Measurements from ENCODE around the gene LAPTM5. TPM values are rescaled to one million over a fixed set of nuclear protein-coding genes. Genes with fewer than 3 reads are reported as not detected.

LAPTM5 gene
- total and polyA plus RNA-seq, 2 of the 8 experiments (the other 6 are each of a cell fraction or from before 2014, with no cell fraction given), result 0.37 to 1.4 TPM

DNA sequence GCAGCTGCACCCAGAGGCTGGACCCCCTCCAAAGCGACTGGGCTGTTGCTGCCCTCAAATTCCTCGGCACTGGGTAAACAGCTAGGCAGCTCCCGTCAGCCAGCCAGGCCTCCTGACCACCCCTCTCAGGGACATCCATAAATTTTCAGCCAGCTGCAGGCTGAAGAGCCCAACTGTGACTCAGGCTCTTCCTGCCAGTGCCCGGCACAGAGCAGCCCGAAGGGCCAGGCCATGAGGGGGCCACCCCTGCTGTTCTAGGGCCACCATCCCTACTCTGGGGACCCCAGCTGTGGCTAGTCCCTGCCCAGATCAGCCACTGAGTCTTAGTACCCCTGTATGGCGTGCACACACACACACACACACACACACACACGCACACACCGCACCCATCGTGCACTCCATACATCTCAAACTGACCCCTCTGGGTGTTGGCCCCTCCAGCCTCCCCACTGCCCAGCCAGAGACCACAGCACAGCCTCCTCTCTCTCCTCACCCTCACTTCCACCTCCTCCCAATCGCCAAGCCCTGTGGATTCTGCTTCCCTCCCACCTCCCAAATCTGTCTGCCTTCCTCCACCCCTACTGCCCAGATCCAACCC, 6.2 kb upstream of the LAPTM5 start:
- no peak overlapping the region for H3K4me3 ChIP-seq (ENCODE audit: extremely low read depth in 1 of 4, insufficient read depth in 2 of 4, low read depth in 3 of 4, low read length in 4 of 4)
- H3K36me3 ChIP-seq (ENCODE audit: control insufficient read depth in 2 of 4, insufficient read depth in 4 of 4, low read length in 3 of 4), result no peaks in the 10 kb centered on the region
- no peak overlapping the region for H4K91ac ChIP-seq (replicated peaks; ENCODE audit: insufficient read length, low read length)
- peak overlapping the region; percentile 26; the same call in 1 of the 2 replicates for H4K8ac ChIP-seq (ENCODE audit: extremely low read depth, insufficient read depth, low read length)
- no peak for DNase-seq (ENCODE audit: low read depth in 1 of 2, low spot score in 2 of 2)
- no peak overlapping the region for H3K14ac ChIP-seq (ENCODE audit: insufficient read length)
- H3K27ac ChIP-seq (ENCODE audit: low read depth, low read length), result no peak overlapping the region
- no peaks in the 10 kb centered on the region for H3K27me3 ChIP-seq (replicated peaks in 1 of 4; ENCODE audit: control insufficient read depth in 3 of 4, extremely low read depth in 1 of 4, insufficient read depth in 3 of 4, low read length in 3 of 4)
- H3K79me2 ChIP-seq (ENCODE audit: control insufficient read depth in 1 of 2, insufficient read depth in 2 of 2, low read length in 2 of 2), result no peaks in the 10 kb centered on the region
- 92% methylated on average over 10 of the region's 10 CpGs; no CpG with 5 or more reads in 1 of the 2 experiments for WGBS, 2 experiments (ENCODE audit: extremely low coverage in 1 of 2, insufficient coverage in 1 of 2, insufficient read length in 1 of 2, insufficient replicate concordance in 2 of 2, low coverage in 1 of 2, low lambda C conversion rate in 2 of 2, missing lambda C conversion rate in 1 of 2)
- H4K5ac ChIP-seq (ENCODE audit: insufficient read length, low read depth, low read length), result no peak overlapping the region
- peaks cover 0 to 8% (median 2%) of the 10 kb centered on the region in 4 experiments; a peak in 4 of 7 replicates for H3K4me1 ChIP-seq (replicated peaks in 1 of 4; ENCODE audit: control insufficient read depth in 3 of 4, insufficient read depth in 4 of 4, low read length in 3 of 4)
- no peak overlapping the region for H3K4ac ChIP-seq (replicated peaks; ENCODE audit: insufficient read length, low read depth, low read length)
- no peak overlapping the region for H2BK12ac ChIP-seq (ENCODE audit: low read depth, low read length)
- no peak overlapping the region for H3K9ac ChIP-seq (replicated peaks in 1 of 4; ENCODE audit: extremely low read depth in 1 of 4, low read depth in 3 of 4, low read length in 3 of 4)
- no peaks in the 10 kb centered on the region; the same call in 1 of the 2 replicates for H3K23me2 ChIP-seq (ENCODE audit: low read depth, low read length)
- no peak overlapping the region for H2AK5ac ChIP-seq (ENCODE audit: low read depth, low read length)
- POLR2A ChIA-PET (ENCODE audit: partially characterized antibody), result interaction anchor here (1.2 kb wide), 1 partner anchor 15 kb away, joined by 3 read pairs; no protein-coding TSS in a partner anchor
- H3K23ac ChIP-seq (ENCODE audit: insufficient read length), result no peak overlapping the region
- H3K4me2 ChIP-seq (ENCODE audit: insufficient read depth in 1 of 2, low read depth in 2 of 2, low read length in 2 of 2), result no peak overlapping the region
- H3K79me1 ChIP-seq (ENCODE audit: low read depth, low read length), result no peaks in the 10 kb centered on the region
- no peak overlapping the region for H2BK120ac ChIP-seq (replicated peaks; ENCODE audit: low read depth, low read length)
- no peak overlapping the region for H2BK5ac ChIP-seq (ENCODE audit: low read depth, low read length)
- CTCF ChIA-PET (ENCODE audit: partially characterized antibody), result interaction anchor here (51.2 to 55.1 kb wide), 2 partner anchors 2 to 24 kb away, joined by 1640 read pairs; partner anchors contain the start of genes LAPTM5 and MATN1
- H3K56ac ChIP-seq (replicated peaks; ENCODE audit: insufficient read length, low read depth, low read length), result no peak overlapping the region
- H2BK15ac ChIP-seq (ENCODE audit: low read length), result 0 out of 2 replicates have a peak overlapping the region, but pooled peaks have one; percentile 6
- H4K20me1 ChIP-seq (replicated peaks in 1 of 2; ENCODE audit: control insufficient read depth in 1 of 2, insufficient read depth in 2 of 2, low read length in 2 of 2), result no peaks in the 10 kb centered on the region
- H2AFZ ChIP-seq (ENCODE audit: low read length), result no peak overlapping the region
- H3K9me3 ChIP-seq (ENCODE audit: insufficient read depth in 2 of 2, low read depth in 1 of 2, low read length in 1 of 2), result no peaks in the 10 kb centered on the region
- H3K18ac ChIP-seq (ENCODE audit: extremely low read depth, low read length), result no peak overlapping the region
- FAIRE-seq, result no peak
- no peak overlapping the region for H2BK20ac ChIP-seq (ENCODE audit: low read length)
